GM12878 (cell line): ENCODE data around the gene ZKSCAN5.

Source experiments
- BHLHE40 ChIP-seq, 2 experiments: fragments of 450-650 bp in 1 of 2; IDR thresholded peaks; 2 replicates each; pipeline ENCODE4 v1.6.1; 2011 to 2017; ENCODE audit warnings: low read depth in 2 of 2, borderline replicate concordance in 1 of 2, improper control_type of control experiment in 1 of 2, low read length in 1 of 2, mild to moderate bottlenecking in 1 of 2
- BRCA1 ChIP-seq: IDR thresholded peaks from 2 replicates; pipeline ENCODE4 v1.6.1; 2011; ENCODE audit warnings: low read depth, low read length, improper control_type of control experiment
- RELA ChIP-seq: fragments of 450-650 bp; IDR thresholded peaks from 2 replicates; pipeline ENCODE4 v1.8.0; 2014; ENCODE audit warnings: borderline replicate concordance; ENCODE audit not compliant: partially characterized antibody
- SMARCA5 ChIP-seq: fragments of 450-650 bp; IDR thresholded peaks from 2 replicates; pipeline ENCODE4 v1.6.1; 2017; ENCODE audit warnings: mild to moderate bottlenecking
- SP1 ChIP-seq: IDR thresholded peaks from one replicate; pipeline ENCODE4 v1.6.1; 2011; ENCODE audit warnings: low read depth, low read length
- TCF12 ChIP-seq: IDR thresholded peaks from 2 replicates; pipeline ENCODE4 v1.6.1; 2011; ENCODE audit warnings: low read depth, mild to moderate bottlenecking, low read length
- ZNF24 ChIP-seq: fragments of 450-650 bp; IDR thresholded peaks from 2 replicates; pipeline ENCODE4 v1.6.1; 2017; ENCODE audit warnings: antibody characterized with exemption, mild to moderate bottlenecking
- TF ChIP-seq, protein P1 (sequence below), 3 experiments: IDR thresholded peaks in 2 of 3; conservative IDR thresholded peaks in 1 of 3; 2 replicates each; pipeline ENCODE4 v1.5.1; 2011; ENCODE audit warnings: low read depth in 3 of 3, low read length in 3 of 3, mild to moderate bottlenecking in 3 of 3, control low read depth in 2 of 3, moderate library complexity in 2 of 3, inconsistent platforms in 1 of 3, mixed read lengths in 1 of 3; ENCODE audit not compliant: control insufficient read depth in 2 of 3, insufficient read depth in 1 of 3; ENCODE audit errors: extremely low read depth in 1 of 3
- TF ChIP-seq, protein P2 (sequence below): IDR thresholded peaks from 2 replicates; pipeline ENCODE4 v1.6.1; 2012; ENCODE audit warnings: mild to moderate bottlenecking, low read depth, low read length
- TF ChIP-seq, protein P3 (sequence below): IDR thresholded peaks from 2 replicates; pipeline ENCODE4 v1.6.1; 2011; ENCODE audit warnings: borderline replicate concordance, low read depth, mild to moderate bottlenecking, moderate library complexity, mixed read lengths, low read length; ENCODE audit not compliant: insufficient read depth; ENCODE audit errors: extremely low read length

DNA sequence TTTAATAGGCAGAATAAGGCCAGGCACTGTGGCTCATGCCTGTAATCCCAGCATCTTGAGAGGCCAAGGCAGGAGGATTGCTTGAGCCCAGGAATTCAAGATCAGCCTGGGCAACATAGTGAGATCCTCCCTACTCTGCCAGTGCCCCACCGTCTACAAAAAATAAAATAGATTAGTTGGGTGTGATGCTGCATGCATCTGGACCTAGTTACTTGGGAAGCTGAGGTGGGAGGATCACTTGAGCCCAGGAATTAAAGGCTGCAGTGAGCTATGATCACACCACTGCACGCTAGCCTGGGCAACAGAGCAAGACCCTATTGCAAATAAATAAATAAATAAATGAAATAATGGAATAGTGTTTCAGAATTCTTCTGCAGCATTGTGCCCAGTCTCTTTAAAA is 31.2 kb downstream of the ZKSCAN5 start:
- TF ChIP-seq TCF12: no peak
- TF ChIP-seq, protein P1, sequence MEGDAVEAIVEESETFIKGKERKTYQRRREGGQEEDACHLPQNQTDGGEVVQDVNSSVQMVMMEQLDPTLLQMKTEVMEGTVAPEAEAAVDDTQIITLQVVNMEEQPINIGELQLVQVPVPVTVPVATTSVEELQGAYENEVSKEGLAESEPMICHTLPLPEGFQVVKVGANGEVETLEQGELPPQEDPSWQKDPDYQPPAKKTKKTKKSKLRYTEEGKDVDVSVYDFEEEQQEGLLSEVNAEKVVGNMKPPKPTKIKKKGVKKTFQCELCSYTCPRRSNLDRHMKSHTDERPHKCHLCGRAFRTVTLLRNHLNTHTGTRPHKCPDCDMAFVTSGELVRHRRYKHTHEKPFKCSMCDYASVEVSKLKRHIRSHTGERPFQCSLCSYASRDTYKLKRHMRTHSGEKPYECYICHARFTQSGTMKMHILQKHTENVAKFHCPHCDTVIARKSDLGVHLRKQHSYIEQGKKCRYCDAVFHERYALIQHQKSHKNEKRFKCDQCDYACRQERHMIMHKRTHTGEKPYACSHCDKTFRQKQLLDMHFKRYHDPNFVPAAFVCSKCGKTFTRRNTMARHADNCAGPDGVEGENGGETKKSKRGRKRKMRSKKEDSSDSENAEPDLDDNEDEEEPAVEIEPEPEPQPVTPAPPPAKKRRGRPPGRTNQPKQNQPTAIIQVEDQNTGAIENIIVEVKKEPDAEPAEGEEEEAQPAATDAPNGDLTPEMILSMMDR (IDR thresholded peaks at IDR 0.05 in 2 of 3, conservative IDR thresholded peaks at IDR 0.05 in 1 of 3; ENCODE audit: control insufficient read depth in 2 of 3, extremely low read depth in 1 of 3, insufficient read depth in 1 of 3, low read depth in 3 of 3, low read length in 3 of 3): no peak
- no peak for TF ChIP-seq BRCA1
- TF ChIP-seq, protein P2, sequence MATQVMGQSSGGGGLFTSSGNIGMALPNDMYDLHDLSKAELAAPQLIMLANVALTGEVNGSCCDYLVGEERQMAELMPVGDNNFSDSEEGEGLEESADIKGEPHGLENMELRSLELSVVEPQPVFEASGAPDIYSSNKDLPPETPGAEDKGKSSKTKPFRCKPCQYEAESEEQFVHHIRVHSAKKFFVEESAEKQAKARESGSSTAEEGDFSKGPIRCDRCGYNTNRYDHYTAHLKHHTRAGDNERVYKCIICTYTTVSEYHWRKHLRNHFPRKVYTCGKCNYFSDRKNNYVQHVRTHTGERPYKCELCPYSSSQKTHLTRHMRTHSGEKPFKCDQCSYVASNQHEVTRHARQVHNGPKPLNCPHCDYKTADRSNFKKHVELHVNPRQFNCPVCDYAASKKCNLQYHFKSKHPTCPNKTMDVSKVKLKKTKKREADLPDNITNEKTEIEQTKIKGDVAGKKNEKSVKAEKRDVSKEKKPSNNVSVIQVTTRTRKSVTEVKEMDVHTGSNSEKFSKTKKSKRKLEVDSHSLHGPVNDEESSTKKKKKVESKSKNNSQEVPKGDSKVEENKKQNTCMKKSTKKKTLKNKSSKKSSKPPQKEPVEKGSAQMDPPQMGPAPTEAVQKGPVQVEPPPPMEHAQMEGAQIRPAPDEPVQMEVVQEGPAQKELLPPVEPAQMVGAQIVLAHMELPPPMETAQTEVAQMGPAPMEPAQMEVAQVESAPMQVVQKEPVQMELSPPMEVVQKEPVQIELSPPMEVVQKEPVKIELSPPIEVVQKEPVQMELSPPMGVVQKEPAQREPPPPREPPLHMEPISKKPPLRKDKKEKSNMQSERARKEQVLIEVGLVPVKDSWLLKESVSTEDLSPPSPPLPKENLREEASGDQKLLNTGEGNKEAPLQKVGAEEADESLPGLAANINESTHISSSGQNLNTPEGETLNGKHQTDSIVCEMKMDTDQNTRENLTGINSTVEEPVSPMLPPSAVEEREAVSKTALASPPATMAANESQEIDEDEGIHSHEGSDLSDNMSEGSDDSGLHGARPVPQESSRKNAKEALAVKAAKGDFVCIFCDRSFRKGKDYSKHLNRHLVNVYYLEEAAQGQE: no peak
- TF ChIP-seq RELA: no peak
- TF ChIP-seq, protein P3, sequence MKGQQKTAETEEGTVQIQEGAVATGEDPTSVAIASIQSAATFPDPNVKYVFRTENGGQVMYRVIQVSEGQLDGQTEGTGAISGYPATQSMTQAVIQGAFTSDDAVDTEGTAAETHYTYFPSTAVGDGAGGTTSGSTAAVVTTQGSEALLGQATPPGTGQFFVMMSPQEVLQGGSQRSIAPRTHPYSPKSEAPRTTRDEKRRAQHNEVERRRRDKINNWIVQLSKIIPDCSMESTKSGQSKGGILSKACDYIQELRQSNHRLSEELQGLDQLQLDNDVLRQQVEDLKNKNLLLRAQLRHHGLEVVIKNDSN: no peak
- no peak for TF ChIP-seq ZNF24
- TF ChIP-seq BHLHE40 (IDR thresholded peaks at IDR 0.05; ENCODE audit: borderline replicate concordance in 1 of 2, low read depth in 2 of 2, low read length in 1 of 2): no peak
- no peak for TF ChIP-seq SP1
- TF ChIP-seq SMARCA5: no peak
